WTC11 (cell line): Measurements from ENCODE around the gene TMEM14C. TPM values are rescaled to one million over a fixed set of nuclear protein-coding genes. Genes with fewer than 3 reads are reported as not detected.

Source experiments
- ATAC-seq: fragments of 200-7000 bp; cut with Tn5 transposase; 2 replicates; pipeline ENCODE4 v1.10.0; 2021; ENCODE audit warnings: mild to moderate bottlenecking, moderate library complexity
- CTCF ChIA-PET: fragments of 300-600 bp; sonication (Branson Sonifier 250); formaldehyde crosslinking; loops from one replicate; lab custom pipeline; 2021; ENCODE audit warnings: antibody characterized with exemption; lab: Charles Lee
- POLR2A ChIA-PET: fragments of 350-600 bp; sonication (Branson Sonifier 250); formaldehyde crosslinking; loops from one replicate; lab custom pipeline; 2021; ENCODE audit warnings: antibody characterized with exemption; lab: Charles Lee
- DNase-seq: peaks from one replicate; pipeline ENCODE4 v3.0.0; 2021; ENCODE audit warnings: low spot score
- H3K27ac Mint-ChIP-seq: 2 replicates; pipeline ENCODE4 v1.8.0; 2021; ENCODE audit warnings: mixed read lengths
- H3K27me3 Mint-ChIP-seq: 2 replicates; pipeline ENCODE4 v1.8.0; 2021; ENCODE audit warnings: low read depth, mild to moderate bottlenecking, moderate library complexity, mixed read lengths
- H3K36me3 Mint-ChIP-seq: 2 replicates; pipeline ENCODE4 v1.8.0; 2021; ENCODE audit warnings: mixed read lengths
- H3K4me1 Mint-ChIP-seq: 2 replicates; pipeline ENCODE4 v1.8.0; 2022; ENCODE audit warnings: mixed read lengths
- H3K4me3 Mint-ChIP-seq: 2 replicates; pipeline ENCODE4 v1.8.0; 2021; ENCODE audit warnings: mild to moderate bottlenecking, moderate library complexity, mixed read lengths
- H3K9me3 Mint-ChIP-seq: 2 replicates; pipeline ENCODE4 v1.8.0; 2021; ENCODE audit warnings: mixed read lengths
- CREM ChIP-seq: sonication (generic); formaldehyde crosslinking; IDR thresholded peaks from 2 replicates; pipeline ENCODE4 v1.8.1; 2022; ENCODE audit warnings: mild to moderate bottlenecking, missing genetic modification reagents, moderate library complexity
- FOXK1 ChIP-seq: sonication (generic); formaldehyde crosslinking; IDR thresholded peaks from 2 replicates; pipeline ENCODE4 v1.8.0; 2022; ENCODE audit warnings: mild to moderate bottlenecking, moderate library complexity, missing genetic modification reagents
- GTF2I ChIP-seq: fragments of 250-450 bp; sonication (Bioruptor Pico); conservative IDR thresholded peaks from 2 replicates; pipeline ENCODE4 v1.4.0; 2021; ENCODE audit warnings: mild to moderate bottlenecking
- HMGA2 ChIP-seq: fragments of 250-450 bp; sonication (Bioruptor Pico); IDR thresholded peaks from 2 replicates; pipeline ENCODE4 v1.4.0; 2021; ENCODE audit warnings: mild to moderate bottlenecking, moderate library complexity
- IRF1 ChIP-seq: sonication (generic); formaldehyde crosslinking; IDR thresholded peaks from 2 replicates; pipeline ENCODE4 v1.8.0; 2023; ENCODE audit warnings: missing genetic modification reagents
- MAX ChIP-seq: sonication (generic); formaldehyde crosslinking; IDR thresholded peaks from 2 replicates; pipeline ENCODE4 v1.8.0; 2022; ENCODE audit warnings: mild to moderate bottlenecking, missing genetic modification reagents
- MXD4 ChIP-seq: fragments of 250-450 bp; sonication (Bioruptor Pico); IDR thresholded peaks from 2 replicates; pipeline ENCODE4 v1.8.0; 2021; ENCODE audit warnings: mild to moderate bottlenecking, moderate library complexity, borderline replicate concordance
- MYBL2 ChIP-seq: sonication (generic); formaldehyde crosslinking; IDR thresholded peaks from 2 replicates; pipeline ENCODE4 v1.8.1; 2023; ENCODE audit warnings: mild to moderate bottlenecking, moderate library complexity, missing genetic modification reagents
- PRDM15 ChIP-seq: sonication (generic); formaldehyde crosslinking; IDR thresholded peaks from 2 replicates; pipeline ENCODE4 v1.8.0; 2022; ENCODE audit warnings: missing genetic modification reagents
- SMAD3 ChIP-seq: sonication (generic); formaldehyde crosslinking; IDR thresholded peaks from 2 replicates; pipeline ENCODE4 v1.8.0; 2022; ENCODE audit warnings: missing genetic modification reagents, mild to moderate bottlenecking, borderline replicate concordance
- SMAD4 ChIP-seq: sonication (generic); formaldehyde crosslinking; IDR thresholded peaks from 2 replicates; pipeline ENCODE4 v1.8.0; 2022; ENCODE audit warnings: mild to moderate bottlenecking, missing genetic modification reagents
- TEAD1 ChIP-seq: sonication (generic); formaldehyde crosslinking; IDR thresholded peaks from 2 replicates; pipeline ENCODE4 v1.8.0; 2022; ENCODE audit warnings: mild to moderate bottlenecking, missing genetic modification reagents
- TEAD4 ChIP-seq: sonication (generic); formaldehyde crosslinking; IDR thresholded peaks from 2 replicates; pipeline ENCODE4 v1.8.0; 2022; ENCODE audit warnings: mild to moderate bottlenecking, missing genetic modification reagents
- USF1 ChIP-seq: sonication (generic); formaldehyde crosslinking; IDR thresholded peaks from 2 replicates; pipeline ENCODE4 v1.8.0; 2022; ENCODE audit warnings: mild to moderate bottlenecking, missing genetic modification reagents
- USF2 ChIP-seq: sonication (generic); formaldehyde crosslinking; IDR thresholded peaks from 2 replicates; pipeline ENCODE4 v1.8.1; 2023; ENCODE audit warnings: mild to moderate bottlenecking, missing genetic modification reagents, moderate library complexity
- ZNF121 ChIP-seq: sonication (generic); formaldehyde crosslinking; IDR thresholded peaks from 2 replicates; pipeline ENCODE4 v1.8.0; 2023; ENCODE audit warnings: missing genetic modification reagents
- ZNF138 ChIP-seq: sonication (generic); formaldehyde crosslinking; conservative IDR thresholded peaks from 2 replicates; pipeline ENCODE4 v1.8.1; 2022; ENCODE audit warnings: mild to moderate bottlenecking, moderate library complexity, missing genetic modification reagents
- ZNF232 ChIP-seq: sonication (generic); formaldehyde crosslinking; IDR thresholded peaks from 2 replicates; pipeline ENCODE4 v1.8.0; 2022; ENCODE audit warnings: mild to moderate bottlenecking, missing genetic modification reagents
- ZNF317 ChIP-seq: sonication (generic); formaldehyde crosslinking; IDR thresholded peaks from 2 replicates; pipeline ENCODE4 v1.8.1; 2023; ENCODE audit warnings: low read depth, mild to moderate bottlenecking, moderate library complexity, missing genetic modification reagents, borderline replicate concordance
- ZNF416 ChIP-seq: fragments of 250-450 bp; sonication (Bioruptor Pico); IDR thresholded peaks from 2 replicates; pipeline ENCODE4 v1.9.0; 2021; ENCODE audit warnings: mild to moderate bottlenecking, inconsistent platforms
- ZNF425 ChIP-seq: fragments of 250-450 bp; sonication (Bioruptor Pico); conservative IDR thresholded peaks from 2 replicates; pipeline ENCODE4 v1.9.0; 2021; ENCODE audit warnings: mild to moderate bottlenecking
- total RNA-seq: library from RNA; stranded (reverse); gene quantifications from 3 replicates; pipeline ENCODE4 v1.2.3, GENCODE V29; 2021

The TMEM14C gene
- total RNA-seq, 1 experiment from 2014 or later, result 103 TPM

GRCh38 chr6:10694302-10695085 is 28.4 kb upstream of the TMEM14C start, which contains the start of the genes C6orf52 and PAK1IP1 (continued):
- TF ChIP-seq FOXK1, result peak; percentile 39
- TF ChIP-seq ZNF416 (CRISPR knock-in tag), result 0 out of 2 replicates have a peak, but pooled peaks have one; percentile 36
- TF ChIP-seq USF1, result peak; percentile 78
- TF ChIP-seq USF2 (CRISPR knock-in tag), result peak; percentile 89
- peak; percentile 92 for TF ChIP-seq MAX
- TF ChIP-seq SMAD3, result 0 out of 2 replicates have a peak, but pooled peaks have one; percentile 52
- no peak for TF ChIP-seq GTF2I (CRISPR knock-in tag)
- TF ChIP-seq TEAD1 (CRISPR knock-in tag), result 0 out of 2 replicates have a peak, but pooled peaks have one; percentile 39
- TF ChIP-seq CREM (CRISPR knock-in tag), result peak; percentile 98
- no peak for TF ChIP-seq ZNF425 (CRISPR knock-in tag)

GRCh38 chr6:10695086-10695657 is 27.7 kb upstream of the TMEM14C start:
- Mint-ChIP-seq H3K9me3 (no peaks in the 10 kb centered on the region), H3K36me3 (peaks cover 25% of the 10 kb centered on the region), H3K27ac (peak overlapping the region; percentile 100), H3K4me3 (peak overlapping the region; percentile 99), H3K4me1 (peaks cover 35% of the 10 kb centered on the region), H3K27me3 (no peaks in the 10 kb centered on the region)
- ChIA-PET POLR2A (interaction anchor here (0.5 to 2.3 kb wide), 16 partner anchors 15 to 1380 kb away, joined by 3 to 12 read pairs (median 4); partner anchors contain the start of genes MAK, TMEM14B and TMEM14C), CTCF (interaction anchor here (0.6 to 1.8 kb wide), 11 partner anchors 34 to 441 kb away, joined by 3 to 13 read pairs (median 4); no protein-coding TSS in a partner anchor)
- DNase-seq (no peak), ATAC-seq (no peak)
- TF ChIP-seq FOXK1 (no peak), ZNF232 (CRISPR knock-in tag) (0 out of 2 replicates have a peak, but pooled peaks have one; percentile 2), CREM (CRISPR knock-in tag) (no peak), HMGA2 (CRISPR knock-in tag) (no peak), GTF2I (CRISPR knock-in tag) (no peak), IRF1 (CRISPR knock-in tag) (no peak)

GRCh38 chr6:10696655-10697054 is 26.2 kb upstream of the TMEM14C start:
- ChIA-PET CTCF (no interaction called here), POLR2A (no interaction called here)
- DNase-seq (no peak), ATAC-seq (no peak)
- Mint-ChIP-seq H3K9me3 (no peaks in the 10 kb centered on the region), H3K27ac (no peak overlapping the region; the same call in 1 of the 2 replicates), H3K4me1 (peaks cover 24% of the 10 kb centered on the region), H3K36me3 (peaks cover 39% of the 10 kb centered on the region), H3K27me3 (no peaks in the 10 kb centered on the region), H3K4me3 (peak overlapping the region; percentile 99)
- TF ChIP-seq USF2 (CRISPR knock-in tag) (no peak), ZNF121 (no peak), SMAD4 (CRISPR knock-in tag) (no peak), PRDM15 (CRISPR knock-in tag) (no peak), MYBL2 (CRISPR knock-in tag) (no peak), ZNF138 (CRISPR knock-in tag) (no peak), CREM (CRISPR knock-in tag) (no peak), TEAD4 (no peak), ZNF317 (CRISPR knock-in tag) (no peak), MXD4 (CRISPR knock-in tag) (no peak)
